GM12891 (cell line): ENCODE results near the gene PARD6A.

Experiments
- DNase-seq: peaks from one replicate; pipeline ENCODE4 v3.0.0; 2011; ENCODE audit warnings: low spot score; ENCODE audit not compliant: insufficient read length
- FAIRE-seq: peaks from 2 replicates; lab custom pipeline; 2011; peaks lifted over from hg19 to GRCh38; lab: Jason Lieb, UNC
- PAX5 ChIP-seq: IDR thresholded peaks from 2 replicates; pipeline ENCODE4 v1.6.1; 2011; ENCODE audit warnings: low read length, moderate library complexity, mild to moderate bottlenecking; ENCODE audit not compliant: insufficient read depth, severe bottlenecking
- POLR2A ChIP-seq: IDR thresholded peaks from 2 replicates; pipeline ENCODE4 v1.6.1; 2011; ENCODE audit warnings: low read depth, low read length, control low read depth
- POLR2AphosphoS5 ChIP-seq: IDR thresholded peaks from 2 replicates; pipeline ENCODE4 v1.6.1; 2011; ENCODE audit warnings: low read depth, low read length, control low read depth
- POU2F2 ChIP-seq: IDR thresholded peaks from 2 replicates; pipeline ENCODE4 v1.6.1; 2011; ENCODE audit warnings: low read depth, mild to moderate bottlenecking, control low read depth, low read length, moderate library complexity
- SPI1 ChIP-seq: IDR thresholded peaks from 2 replicates; pipeline ENCODE4 v1.6.1; 2011; ENCODE audit warnings: low read depth, low read length, control low read depth
- TAF1 ChIP-seq: IDR thresholded peaks from 2 replicates; pipeline ENCODE4 v1.6.1; 2011; ENCODE audit warnings: low read depth, low read length, control low read depth

Gene PARD6A

GRCh38 chr16:67674851-67675578 is 14.3 kb downstream of the PARD6A start:
- DNase-seq (no peak), FAIRE-seq (no peak)
- TF ChIP-seq POLR2AphosphoS5 (no peak), SPI1 (no peak), POLR2A (no peak)

GRCh38 chr16:67675579-67675935 is 14.8 kb downstream of the PARD6A start:
- no peak for FAIRE-seq
- DNase-seq = no peak
- no peak for TF ChIP-seq PAX5
- TF ChIP-seq POLR2A = no peak
- TF ChIP-seq POU2F2 = no peak
- no peak for TF ChIP-seq TAF1
- TF ChIP-seq SPI1 = no peak
- no peak for TF ChIP-seq POLR2AphosphoS5

GRCh38 chr16:67675999-67676398 is 15.2 kb downstream of the PARD6A start:
- TF ChIP-seq PAX5 (no peak), SPI1 (no peak), POU2F2 (no peak), TAF1 (no peak), POLR2AphosphoS5 (no peak), POLR2A (no peak)
- DNase-seq (no peak), FAIRE-seq (no peak)

- FAIRE-seq (no peak), DNase-seq (no peak)
- no peak for TF ChIP-seq TAF1
- TF ChIP-seq POU2F2 = no peak
- TF ChIP-seq POLR2AphosphoS5 = no peak
- TF ChIP-seq PAX5 = no peak
- TF ChIP-seq POLR2A = no peak
- TF ChIP-seq SPI1 = no peak
These were observed 15.8 kb downstream of the PARD6A start for GRCh38 chr16:67676516-67676915.

GRCh38 chr16:67676939-67677338 is 16.2 kb downstream of the PARD6A start:
- FAIRE-seq (no peak), DNase-seq (no peak)
- TF ChIP-seq POLR2AphosphoS5 (no peak), TAF1 (no peak), POU2F2 (no peak)

- no peak for FAIRE-seq
- no peak for DNase-seq
- no peak for TF ChIP-seq POLR2AphosphoS5
- TF ChIP-seq POU2F2 = no peak
- TF ChIP-seq TAF1 = no peak
- no peak for TF ChIP-seq PAX5
- TF ChIP-seq SPI1 = no peak
- TF ChIP-seq POLR2A = no peak
These were observed 17.0 kb downstream of the PARD6A start for GRCh38 chr16:67677712-67678111.

- FAIRE-seq (no peak), DNase-seq (no peak)
- TF ChIP-seq POU2F2 (no peak), SPI1 (no peak), POLR2AphosphoS5 (no peak), TAF1 (no peak), PAX5 (no peak), POLR2A (no peak)
These were observed 17.7 kb downstream of the PARD6A start for GRCh38 chr16:67678354-67679023.

GRCh38 chr16:67679935-67680897 is 19.5 kb downstream of the PARD6A start:
- FAIRE-seq = no peak

GRCh38 chr16:67683767-67684166 is 23.0 kb downstream of the PARD6A start:
- no peak for DNase-seq
- TF ChIP-seq SPI1 (no peak), PAX5 (no peak), POLR2A (no peak), POLR2AphosphoS5 (no peak), POU2F2 (no peak), TAF1 (no peak)
- FAIRE-seq = no peak

More at GRCh38 chr16:67679935-67680897, 19.5 kb downstream of the PARD6A start:
- no peak for DNase-seq
- no peak for TF ChIP-seq POLR2AphosphoS5
- TF ChIP-seq SPI1 = no peak
- no peak for TF ChIP-seq POU2F2
- TF ChIP-seq PAX5 = no peak
- no peak for TF ChIP-seq POLR2A
